DLD1 (cell line): ENCODE measurements around the gene JAZF1.

Experiments used
- in situ Hi-C: cut with HindIII; loops from 2 replicates; pipeline ENCODE4 v1.10.0; 2017; ENCODE audit warnings: low sequenced_read_pairs

Gene JAZF1

DNA sequence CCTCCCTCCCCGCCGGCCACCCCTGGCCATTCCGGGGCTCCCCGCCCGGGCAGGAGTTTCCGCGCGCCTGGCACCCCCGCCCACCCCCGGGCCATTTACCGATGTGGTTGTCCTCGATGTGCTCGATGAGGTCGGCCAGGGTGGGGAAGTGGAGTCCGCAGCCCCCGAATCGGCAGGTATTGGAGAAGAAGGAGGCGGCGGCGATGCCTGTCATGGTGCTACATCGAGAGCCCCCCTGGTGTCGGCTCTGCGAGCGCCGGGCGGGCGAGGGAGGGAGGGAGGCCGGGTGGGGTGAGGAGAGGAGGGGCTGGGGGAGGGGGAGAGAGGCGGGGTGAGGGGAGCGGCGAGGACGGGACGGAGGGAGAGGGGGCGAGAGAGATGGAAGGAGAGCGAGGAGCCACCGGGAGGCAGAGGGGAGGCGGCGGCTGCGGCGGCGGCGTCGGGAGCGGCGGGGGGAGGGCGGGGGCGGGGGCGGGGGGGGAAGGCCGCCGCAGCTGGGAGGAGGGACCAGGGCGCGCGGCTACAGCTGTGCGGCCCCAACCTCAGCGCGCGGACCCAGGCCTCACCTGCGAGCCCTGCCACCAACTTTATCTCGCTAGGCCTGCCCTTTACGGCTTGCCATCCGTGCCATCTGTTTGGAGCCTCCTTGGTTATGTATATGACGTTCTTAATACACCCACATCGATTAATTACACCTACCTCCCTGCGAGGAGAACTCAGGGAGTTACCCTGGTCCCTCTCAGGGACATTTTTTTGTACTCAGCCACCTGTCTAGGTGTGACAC lies at the start of gene JAZF1:
Gene JAZF1 (minus strand): TSS at position 432 of the 784 bp plus-strand sequence.
- in situ Hi-C loops: no loop called here

DNA sequence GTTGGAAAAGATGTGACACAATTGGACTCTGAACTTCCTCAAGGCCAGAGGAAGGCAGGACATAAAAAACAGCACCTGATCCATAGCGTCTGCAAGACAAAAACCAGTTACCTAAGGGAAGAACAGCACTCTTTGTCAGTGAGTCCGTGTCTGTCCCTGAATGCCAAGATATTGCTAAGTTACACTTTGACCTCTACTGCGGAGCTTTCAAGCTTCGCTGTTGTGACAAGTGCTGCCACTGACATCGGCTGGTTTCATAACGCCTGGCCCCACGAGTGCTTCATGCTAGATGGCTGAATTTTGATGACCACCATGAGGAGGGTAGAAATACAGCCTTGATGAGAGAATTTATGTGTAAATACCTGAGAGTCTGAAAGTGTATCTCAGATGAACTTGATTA lies 49.7 kb upstream of the JAZF1 start:
- in situ Hi-C loops: no loop called here

GRCh38 chr7:28228396-28228795 lies 47.8 kb upstream of the JAZF1 start:
- in situ Hi-C loops: no loop called here

DNA sequence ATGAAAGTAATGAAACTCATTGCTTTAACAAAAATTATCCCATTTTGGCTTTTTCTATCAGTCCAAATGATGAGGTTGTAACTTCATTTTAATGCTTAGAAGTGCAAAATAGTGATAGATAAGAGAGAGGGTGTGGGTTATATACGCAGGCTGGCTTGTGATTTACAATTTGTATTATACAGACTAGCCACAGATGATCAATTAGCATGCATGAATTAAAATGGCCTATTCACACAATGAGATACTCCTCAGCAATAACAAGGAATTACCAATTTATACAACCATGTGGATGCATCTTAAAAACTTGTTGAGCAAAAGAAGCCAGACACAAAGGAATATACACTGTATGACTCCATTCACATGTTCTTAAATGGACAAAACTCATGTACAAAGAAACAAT lies 45.4 kb upstream of the JAZF1 start:
- in situ Hi-C loops: no loop called here

DNA sequence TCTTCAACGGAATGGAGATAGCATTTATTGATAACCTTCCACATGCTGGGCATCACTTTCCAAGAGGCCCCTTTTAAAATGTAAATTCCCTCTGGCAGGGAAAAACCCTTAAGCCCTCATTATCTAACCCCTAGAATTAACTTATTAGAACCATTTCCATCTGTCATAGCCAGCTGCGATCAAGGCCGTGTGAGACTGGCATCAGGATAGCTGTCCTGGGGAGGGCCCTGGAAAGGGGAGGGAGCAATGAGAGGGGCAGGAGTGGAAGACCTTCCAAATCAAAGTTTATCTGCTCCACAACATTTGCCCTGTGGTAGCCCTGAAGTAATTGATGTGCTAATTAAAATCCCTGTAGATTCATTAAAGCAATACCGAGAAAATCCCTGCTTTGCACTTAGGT lies 45.0 kb upstream of the JAZF1 start:
- in situ Hi-C loops: no loop called here

DNA sequence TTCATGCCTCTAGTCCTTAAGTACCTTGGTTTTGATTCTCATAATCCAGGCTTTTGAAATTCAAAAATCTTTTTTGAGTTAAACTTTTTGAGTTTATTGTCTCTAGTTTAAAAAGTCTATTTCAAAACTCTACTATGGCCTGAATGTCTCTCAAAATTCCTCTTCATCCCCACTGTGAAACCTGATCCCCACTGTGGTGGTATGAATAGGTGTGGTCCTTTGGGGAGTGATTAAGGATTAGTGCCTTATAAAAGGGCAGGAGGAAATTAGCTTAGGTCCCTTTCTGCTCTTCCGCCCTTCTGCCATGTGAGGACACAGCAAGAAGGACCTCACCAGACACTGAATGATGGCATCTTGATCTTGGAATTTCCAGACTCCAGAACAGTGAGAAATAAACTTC lies 44.1 kb upstream of the JAZF1 start:
- in situ Hi-C loops: no loop called here

- in situ Hi-C loops: no loop called here
These were observed 43.6 kb upstream of the JAZF1 start for GRCh38 chr7:28224172-28224571.

DNA sequence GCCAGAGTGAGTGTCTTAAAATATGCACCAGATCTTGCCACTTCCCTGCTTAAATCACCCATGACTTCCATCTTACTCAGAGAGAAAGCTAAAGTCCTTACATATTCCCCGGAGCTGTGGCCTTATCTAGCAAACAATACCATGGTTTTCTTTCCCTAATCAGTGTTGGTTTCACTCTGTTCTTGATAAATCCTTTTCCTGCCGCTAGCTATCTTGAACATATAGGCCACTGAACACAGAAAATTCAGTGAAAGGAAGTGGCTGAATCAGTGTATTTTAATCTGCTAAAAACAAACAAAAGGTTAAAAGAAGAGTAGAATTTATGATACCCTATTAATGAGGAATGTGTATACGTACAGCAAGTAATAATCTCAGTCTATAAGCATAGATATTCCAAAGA lies 42.0 kb upstream of the JAZF1 start:
- in situ Hi-C loops: no loop called here

DNA sequence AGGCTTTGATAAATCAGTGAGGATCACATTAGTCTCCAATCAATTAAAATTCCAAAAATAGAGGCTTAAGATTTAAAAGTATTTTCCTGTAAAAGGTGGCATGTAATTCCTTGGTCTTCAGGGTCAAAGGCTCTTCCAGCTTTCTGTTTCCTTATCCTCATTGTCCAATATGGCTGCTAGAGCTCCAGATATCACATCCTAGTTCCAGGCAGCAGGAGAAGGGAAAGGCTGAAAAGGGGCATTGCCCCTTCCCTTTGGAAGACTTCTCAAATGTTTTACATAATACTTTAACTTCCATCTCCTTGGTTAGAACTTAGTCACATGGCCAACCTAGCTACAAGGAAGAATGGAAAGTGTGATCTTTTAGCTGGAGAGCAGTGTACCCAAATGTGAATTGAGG lies 39.2 kb upstream of the JAZF1 start:
- in situ Hi-C loops: no loop called here

DNA sequence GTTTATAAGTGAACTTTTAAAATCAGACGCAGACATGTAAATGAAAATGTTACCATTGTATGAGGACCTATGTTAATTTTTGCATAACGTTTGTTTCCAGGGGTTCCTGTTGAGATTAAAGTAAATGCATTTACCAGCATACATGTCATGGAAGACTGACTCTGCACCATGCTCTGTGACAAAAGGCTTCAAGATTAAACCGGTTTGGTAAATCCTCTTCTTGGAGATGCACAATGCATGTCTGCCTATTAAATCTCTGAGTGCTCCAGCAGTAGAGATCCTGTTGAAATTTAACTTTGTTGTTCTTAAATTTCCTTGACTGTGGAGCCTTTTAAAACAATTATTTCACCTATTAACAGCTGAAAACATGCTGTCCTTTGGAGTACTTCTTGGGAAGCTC lies 36.5 kb upstream of the JAZF1 start:
- in situ Hi-C loops: no loop called here

DNA sequence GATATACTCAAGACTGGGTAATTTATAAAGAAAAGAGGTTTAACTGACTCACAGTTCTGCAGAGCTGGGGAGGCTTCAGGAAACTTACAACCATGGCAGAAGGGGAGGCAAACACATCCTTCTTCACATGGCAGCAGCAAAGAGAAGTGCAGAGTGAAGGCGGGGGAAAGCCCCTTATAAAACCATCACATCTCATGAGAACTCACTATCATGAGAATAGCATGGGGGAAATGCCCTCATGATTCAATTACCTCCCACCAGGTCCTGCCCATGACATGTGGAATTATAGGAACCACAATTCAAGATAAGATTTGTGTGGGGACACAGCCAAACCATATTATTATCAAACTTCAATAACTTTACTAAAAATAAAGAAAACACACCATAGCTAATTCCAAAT lies 30.4 kb upstream of the JAZF1 start:
- in situ Hi-C loops: no loop called here

DNA sequence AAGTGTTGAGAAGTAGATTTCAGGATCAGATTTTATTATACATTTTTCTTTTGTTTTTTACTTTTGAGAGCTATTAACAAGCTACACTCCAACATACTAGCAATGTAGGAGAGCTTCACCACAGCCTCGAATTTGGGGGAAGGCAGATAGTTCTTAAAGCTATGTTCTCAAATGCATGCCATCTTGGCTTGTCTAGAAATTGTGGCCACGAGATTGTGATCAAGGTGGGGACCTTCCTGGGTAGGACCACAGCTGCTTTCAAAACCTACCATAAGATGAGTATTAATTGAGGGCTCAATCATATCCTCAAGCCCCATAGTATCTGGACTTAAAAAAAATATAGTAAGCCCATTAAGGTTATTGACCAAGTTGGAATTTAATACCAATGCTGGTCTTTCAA lies 27.9 kb upstream of the JAZF1 start:
- in situ Hi-C loops: no loop called here

- in situ Hi-C loops: no loop called here
These were observed 27.0 kb upstream of the JAZF1 start for GRCh38 chr7:28207486-28208158.

DNA sequence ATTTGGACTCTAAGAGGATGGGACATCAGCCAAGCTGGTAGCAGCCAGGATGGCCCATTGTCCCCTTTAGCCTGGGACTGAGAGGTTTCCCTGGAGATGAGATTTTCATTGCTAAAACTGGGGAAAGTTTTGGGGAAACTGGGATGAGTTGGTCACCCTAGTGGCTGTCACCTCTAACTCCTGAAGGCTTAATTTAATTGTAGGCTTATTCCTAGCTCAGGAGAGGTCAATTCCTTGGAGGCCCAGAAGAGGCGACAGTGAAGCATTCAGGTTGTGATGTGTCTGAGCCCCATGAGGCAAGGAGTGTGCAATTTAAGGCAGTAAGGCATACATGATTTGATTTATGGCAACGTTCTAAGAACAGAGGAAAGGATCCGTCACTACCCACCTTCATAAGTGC lies 24.9 kb upstream of the JAZF1 start:
- in situ Hi-C loops: no loop called here

- in situ Hi-C loops: no loop called here
These were observed 23.1 kb upstream of the JAZF1 start for GRCh38 chr7:28203508-28204240.

DNA sequence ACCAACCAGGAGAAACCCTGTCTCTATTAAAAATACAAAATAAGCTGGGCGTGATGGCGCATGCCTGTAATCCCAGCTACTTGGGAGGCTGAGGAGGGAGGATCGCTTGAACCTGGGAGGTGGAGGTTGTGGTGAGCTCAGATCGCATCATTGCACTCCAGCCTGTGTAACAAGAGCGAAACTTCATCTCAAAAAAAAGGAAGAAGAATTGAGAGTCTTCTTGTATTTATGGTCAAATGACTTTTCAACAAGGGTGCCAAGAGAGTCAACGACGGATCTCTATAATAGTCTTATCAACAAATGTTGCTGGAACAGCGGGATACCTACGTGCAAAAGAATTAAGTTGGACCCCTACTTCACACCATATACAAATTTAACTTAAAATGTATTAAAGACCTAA lies 21.6 kb upstream of the JAZF1 start:
- in situ Hi-C loops: no loop called here

GRCh38 chr7:28201131-28201530 lies 20.5 kb upstream of the JAZF1 start:
- in situ Hi-C loops: no loop called here

DNA sequence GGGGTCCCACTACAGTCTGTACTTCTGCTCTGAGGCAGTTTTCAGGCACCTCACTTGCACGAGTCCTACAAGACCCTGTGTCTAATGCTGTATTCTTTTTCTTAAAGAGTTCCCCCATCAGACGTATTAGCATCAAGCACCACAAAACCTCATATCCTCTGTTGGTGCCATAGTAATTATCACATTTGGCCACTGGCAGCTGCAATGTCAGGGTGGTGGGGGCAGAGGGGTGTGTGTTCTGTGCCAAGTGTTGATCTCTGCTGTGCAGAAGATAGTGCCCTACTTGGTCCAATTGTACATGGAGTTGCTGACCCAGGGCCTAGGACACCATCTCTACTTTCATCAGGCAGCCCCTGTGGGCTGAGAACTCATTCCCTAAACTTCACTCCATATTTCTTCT lies 20.0 kb upstream of the JAZF1 start:
- in situ Hi-C loops: no loop called here

GRCh38 chr7:28199021-28199510 lies 18.5 kb upstream of the JAZF1 start:
- in situ Hi-C loops: no loop called here

GRCh38 chr7:28195910-28196620 lies 15.5 kb upstream of the JAZF1 start:
- in situ Hi-C loops: no loop called here
